K562 (cell line): ENCODE results near the gene LBR. TPM values are rescaled to one million over a fixed set of nuclear protein-coding genes. Genes with fewer than 3 reads are reported as not detected.

Source experiments
- ATAC-seq: fragments of 200-7000 bp; cut with Tn5 transposase; 3 replicates; pipeline ENCODE4 v1.9.1; 2020; ENCODE audit warnings: moderate library complexity
- BruUV-seq: library from RNA; stranded (reverse); fragments of 400-500 nt; replicated peaks from 2 replicates; lab custom pipeline; 2021; lab: Mats Ljungman, UMichigan
- CTCF ChIA-PET: fragments of 300-600 bp; formaldehyde crosslinking; extraction: SDS; loops from one replicate; lab custom pipeline; 2021; ENCODE audit warnings: low intra/inter-chr PET ratio; lab: Yijun Ruan, JAX
- POLR2A ChIA-PET: fragments of 300-600, 350-650 bp; sonication (Branson Sonifier 250); formaldehyde crosslinking; extraction: SDS; loops from one replicate; lab custom pipeline; 2021; ENCODE audit warnings: antibody characterized with exemption, inconsistent platforms; lab: Yijun Ruan, JAX
- DNase-seq, 4 experiments: peaks; one replicate each; pipeline versions ENCODE4 v3.0.0 to v3.0.0-alpha.2; 2011 to 2018; ENCODE audit warnings: low spot score in 3 of 4, mixed read lengths in 3 of 4; ENCODE audit errors: extremely low read depth in 1 of 4
- FAIRE-seq: peaks from 2 replicates; lab custom pipeline; 2011; peaks lifted over from hg19 to GRCh38; lab: Jason Lieb, UNC
- H2AFZ ChIP-seq: 2 replicates; pipeline ENCODE4 v1.6.0; 2011; ENCODE audit warnings: low read depth, low read length, control low read depth, inconsistent platforms
- H3K27ac ChIP-seq: fragments of 200-600 bp; 3 replicates; pipeline ENCODE4 v1.8.0; 2011; ENCODE audit warnings: low read depth, mild to moderate bottlenecking, control low read depth, inconsistent platforms, low read length, moderate library complexity, mixed read lengths; ENCODE audit errors: extremely low read depth
- H3K27me3 ChIP-seq, 2 experiments: fragments of 300-600 bp in 1 of 2; 2 replicates in 1 of 2; 3 replicates in 1 of 2; pipeline versions ENCODE4 v1.6.0 to v1.8.0; 2011; ENCODE audit warnings: inconsistent platforms in 2 of 2, low read length in 2 of 2, mild to moderate bottlenecking in 1 of 2, mixed read lengths in 1 of 2, moderate library complexity in 1 of 2; ENCODE audit not compliant: control insufficient read depth in 2 of 2, insufficient read depth in 2 of 2
- H3K36me3 ChIP-seq: fragments of 300-600 bp; 3 replicates; pipeline ENCODE4 v1.8.0; 2011; ENCODE audit warnings: mild to moderate bottlenecking, low read length, inconsistent platforms; ENCODE audit not compliant: control insufficient read depth, insufficient read depth
- H3K4me1 ChIP-seq, 2 experiments: fragments of 200-600 bp in 1 of 2; replicated peaks in 1 of 2; 2 replicates in 1 of 2; 3 replicates in 1 of 2; pipeline versions ENCODE4 v1.5.1 to v1.8.0; 2011; ENCODE audit warnings: inconsistent platforms in 2 of 2, low read length in 2 of 2, mild to moderate bottlenecking in 1 of 2, mixed read lengths in 1 of 2, moderate library complexity in 1 of 2; ENCODE audit not compliant: control insufficient read depth in 2 of 2, insufficient read depth in 2 of 2
- H3K4me2 ChIP-seq: 2 replicates; pipeline ENCODE4 v1.6.1; 2011; ENCODE audit warnings: low read length, control low read depth, inconsistent platforms, mixed read lengths; ENCODE audit not compliant: insufficient read depth
- H3K4me3 ChIP-seq: fragments of 200-600 bp; sonication (generic), shearing (Covaris generic); 2 replicates; pipeline ENCODE4 v1.5.1; 2016; ENCODE audit warnings: control low read depth, inconsistent platforms
- H3K79me2 ChIP-seq: fragments of 200-600 bp; 3 replicates; pipeline ENCODE4 v1.8.0; 2011; ENCODE audit warnings: low read length, inconsistent platforms; ENCODE audit not compliant: control insufficient read depth, insufficient read depth
- H3K9ac ChIP-seq, 2 experiments: 2 replicates each; pipeline versions ENCODE4 v1.6.0 to v1.6.1; 2011; ENCODE audit warnings: low read depth in 2 of 2, low read length in 2 of 2, control low read depth in 1 of 2, inconsistent platforms in 1 of 2, mild to moderate bottlenecking in 1 of 2, mixed read lengths in 1 of 2; ENCODE audit not compliant: insufficient read depth in 1 of 2
- H3K9me1 ChIP-seq: one replicate; pipeline ENCODE4 v1.6.0; 2011; ENCODE audit warnings: inconsistent platforms, mild to moderate bottlenecking, low read length, moderate library complexity; ENCODE audit not compliant: control insufficient read depth, insufficient read depth
- H3K9me3 ChIP-seq: replicated peaks from 2 replicates; pipeline ENCODE4 v1.5.1; 2011; ENCODE audit warnings: low read depth, low read length, inconsistent platforms; ENCODE audit not compliant: control insufficient read depth, insufficient read depth
- H4K20me1 ChIP-seq: replicated peaks from 2 replicates; pipeline ENCODE4 v1.6.1; 2011; ENCODE audit warnings: low read length, inconsistent platforms, mixed read lengths; ENCODE audit not compliant: control insufficient read depth, insufficient read depth
- EWSR1 ChIP-seq: fragments of 450-650 bp; IDR thresholded peaks from 2 replicates; pipeline ENCODE4 v1.6.1; 2018; ENCODE audit warnings: borderline replicate concordance, mild to moderate bottlenecking, low read depth, moderate library complexity; ENCODE audit not compliant: partially characterized antibody
- GATAD2A ChIP-seq: fragments of 450-650 bp; IDR thresholded peaks from 2 replicates; pipeline ENCODE4 v1.6.1; 2017
- KAT8 ChIP-seq: fragments of 450-650 bp; IDR thresholded peaks from 2 replicates; pipeline ENCODE4 v1.6.1; 2016; ENCODE audit warnings: low read depth, mild to moderate bottlenecking
- POLR2G ChIP-seq: fragments of 200-400 bp; formaldehyde crosslinking; IDR thresholded peaks from 2 replicates; pipeline ENCODE4 v1.6.1; 2017; ENCODE audit warnings: low read depth, mild to moderate bottlenecking, antibody characterized with exemption, low read length, moderate library complexity
- PTTG1 ChIP-seq: fragments of 450-650 bp; IDR thresholded peaks from 2 replicates; pipeline ENCODE4 v1.6.1; 2016; ENCODE audit warnings: low read depth, mild to moderate bottlenecking, missing genetic modification characterization, missing compliant biosample characterization
- SAFB ChIP-seq: fragments of 200-400 bp; formaldehyde crosslinking; IDR thresholded peaks from 2 replicates; pipeline ENCODE4 v1.6.1; 2017; ENCODE audit warnings: low read depth, low read length, borderline replicate concordance
- SRSF7 ChIP-seq: fragments of 200-400 bp; formaldehyde crosslinking; optimal IDR thresholded peaks from 2 replicates; pipeline ENCODE3; 2017; ENCODE audit warnings: mild to moderate bottlenecking, low read depth, low read length
- ZNF507 ChIP-seq: conservative IDR thresholded peaks from 2 replicates; pipeline ENCODE4 v1.6.1; 2017; ENCODE audit warnings: missing genetic modification characterization, missing compliant biosample characterization
- WGBS: fragments of 100-300 bp; shearing (Covaris generic); methylation state at CpG from one replicate; pipeline ENCODE4 v1.1.6; 2016; ENCODE audit warnings: low coverage, mixed read lengths; ENCODE audit not compliant: insufficient coverage; ENCODE audit errors: missing lambda C conversion rate; 5-methylcytosine and 5-hydroxymethylcytosine counted together
- in situ Hi-C: fragments of 300-500 bp; cut with MboI; formaldehyde crosslinking; loops from 4 replicates; pipeline ENCODE4 v1.15.0; 2018; ENCODE audit warnings: inconsistent platforms, mixed read lengths
- intact Hi-C: fragments of 100-400 bp; cut with micrococcal nuclease; formaldehyde crosslinking; loops from 2 replicates; pipeline ENCODE4 v1.14.2; 2022
- polyA plus RNA-seq, 8 experiments: library from polyadenylated mRNA; depleted of rRNA in 4 of 8; stranded (reverse) in 5 of 8; unstranded in 3 of 8; fragments of >200 nt; fragmentation: Nextera tagmentation in 2 of 8; fragmentation: Illumina TruSeq in 1 of 8; extraction: Ambion mirVana in 2 of 8; extraction: Trizol in 1 of 8; gene quantifications; 2 replicates each; pipeline versions ENCODE4 v1.2.1 to v1.2.3, GENCODE V29; 2011 to 2014; ENCODE audit warnings: inconsistent platforms in 1 of 8, missing spikeins in 1 of 8
- total RNA-seq, 7 experiments: library from RNA; depleted of rRNA in 6 of 7; stranded (reverse); fragments of >200 nt in 6 of 7; fragmentation: Illumina TruSeq in 2 of 7; extraction: Trizol in 2 of 7; gene quantifications; 2 replicates each; pipeline versions ENCODE4 v1.2.1 to v1.2.3, GENCODE V29; 2011 to 2021; ENCODE audit warnings: low replicate concordance in 1 of 7
- TF ChIP-seq, protein P1 (sequence below): sonication (generic); formaldehyde crosslinking; IDR thresholded peaks from 2 replicates; pipeline ENCODE4 v1.9.0; 2022; ENCODE audit warnings: mild to moderate bottlenecking, missing genetic modification reagents
- TF ChIP-seq, protein P2 (sequence below): sonication (generic); formaldehyde crosslinking; IDR thresholded peaks from 2 replicates; pipeline ENCODE4 v1.8.0; 2022; ENCODE audit warnings: missing genetic modification reagents, mild to moderate bottlenecking, borderline replicate concordance

LBR gene
- total and polyA plus RNA-seq, 9 of the 15 experiments (the other 6 are each of a cell fraction or from before 2014, with no cell fraction given) = 102 to 229 (median 197) TPM

DNA sequence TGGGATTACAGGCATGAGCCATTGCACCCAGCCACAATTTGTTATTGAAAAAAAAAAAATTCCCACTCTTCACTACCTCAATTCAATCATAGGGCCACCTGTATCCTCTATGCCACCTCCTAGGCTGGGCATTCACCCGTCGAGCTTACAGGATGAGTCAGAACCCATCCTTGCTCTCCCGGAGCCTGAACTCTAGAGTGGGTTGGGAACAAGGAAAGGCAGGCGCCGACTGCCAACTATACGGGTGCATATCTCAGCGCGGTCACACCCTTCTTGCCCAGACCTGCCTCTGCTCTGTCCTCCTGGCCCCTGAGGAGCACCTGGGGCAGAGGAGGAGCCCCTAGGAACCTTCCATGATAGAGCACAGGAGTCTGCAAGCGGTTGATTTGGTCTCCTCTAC, 21.4 kb upstream of the LBR start:
- no peaks in the 10 kb centered on the region for H3K9me1 ChIP-seq
- TF ChIP-seq, protein P1, sequence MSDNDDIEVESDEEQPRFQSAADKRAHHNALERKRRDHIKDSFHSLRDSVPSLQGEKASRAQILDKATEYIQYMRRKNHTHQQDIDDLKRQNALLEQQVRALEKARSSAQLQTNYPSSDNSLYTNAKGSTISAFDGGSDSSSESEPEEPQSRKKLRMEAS (CRISPR knock-in tag) = no peak
- TF ChIP-seq ZNF507 (tag) = no peak
- no peak for TF ChIP-seq POLR2G
- no peak for TF ChIP-seq GATAD2A
- no peak for TF ChIP-seq SAFB
- no peak for TF ChIP-seq SRSF7
- no peak for TF ChIP-seq KAT8
- TF ChIP-seq, protein P2, sequence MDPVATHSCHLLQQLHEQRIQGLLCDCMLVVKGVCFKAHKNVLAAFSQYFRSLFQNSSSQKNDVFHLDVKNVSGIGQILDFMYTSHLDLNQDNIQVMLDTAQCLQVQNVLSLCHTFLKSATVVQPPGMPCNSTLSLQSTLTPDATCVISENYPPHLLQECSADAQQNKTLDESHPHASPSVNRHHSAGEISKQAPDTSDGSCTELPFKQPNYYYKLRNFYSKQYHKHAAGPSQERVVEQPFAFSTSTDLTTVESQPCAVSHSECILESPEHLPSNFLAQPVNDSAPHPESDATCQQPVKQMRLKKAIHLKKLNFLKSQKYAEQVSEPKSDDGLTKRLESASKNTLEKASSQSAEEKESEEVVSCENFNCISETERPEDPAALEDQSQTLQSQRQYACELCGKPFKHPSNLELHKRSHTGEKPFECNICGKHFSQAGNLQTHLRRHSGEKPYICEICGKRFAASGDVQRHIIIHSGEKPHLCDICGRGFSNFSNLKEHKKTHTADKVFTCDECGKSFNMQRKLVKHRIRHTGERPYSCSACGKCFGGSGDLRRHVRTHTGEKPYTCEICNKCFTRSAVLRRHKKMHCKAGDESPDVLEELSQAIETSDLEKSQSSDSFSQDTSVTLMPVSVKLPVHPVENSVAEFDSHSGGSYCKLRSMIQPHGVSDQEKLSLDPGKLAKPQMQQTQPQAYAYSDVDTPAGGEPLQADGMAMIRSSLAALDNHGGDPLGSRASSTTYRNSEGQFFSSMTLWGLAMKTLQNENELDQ (CRISPR knock-in tag) = no peak
- TF ChIP-seq EWSR1 = no peak
- no peak for TF ChIP-seq PTTG1 (tag)
- 74% methylated on average over 9 of the region's 9 CpGs for WGBS
- H3K9ac ChIP-seq = no peak overlapping the region; a peak in 1 of 4 replicates
- ChIA-PET POLR2A (interaction anchor here (0.6 kb wide), 1 partner anchor 104 kb away, joined by 4 read pairs; no protein-coding TSS in a partner anchor), CTCF (no interaction called here)
- FAIRE-seq (no peak), DNase-seq (no peak), ATAC-seq (no peak)
- H3K27me3 ChIP-seq = no peaks in the 10 kb centered on the region
- intact Hi-C loops (loop anchor here (5.0 kb wide), 1 partner anchor 858 kb away; the partner anchor contains the start of gene LIN9), in situ Hi-C loops (no loop called here)
- no peaks in the 10 kb centered on the region for H3K36me3 ChIP-seq
- BruUV-seq = no TSS peak
- H2AFZ ChIP-seq = no peak overlapping the region
- no peak overlapping the region for H3K4me3 ChIP-seq
- H3K27ac ChIP-seq = no peak overlapping the region
- peaks cover 16 to 17% of the 10 kb centered on the region in 2 experiments for H3K4me1 ChIP-seq
- H3K4me2 ChIP-seq = no peak overlapping the region
- H3K9me3 ChIP-seq = no peaks in the 10 kb centered on the region
- no peaks in the 10 kb centered on the region for H4K20me1 ChIP-seq
- no peaks in the 10 kb centered on the region for H3K79me2 ChIP-seq
